ENCODE results near the gene CPPED1. TPM values are rescaled to one million over a fixed set of nuclear protein-coding genes. Genes with fewer than 3 reads are reported as not detected.

The CPPED1 gene
- total and polyA plus RNA-seq, 2 experiments from 2014 or later = 6.2 to 7.3 TPM

GRCh38 chr16:12643034-12643455 lies 160.6 kb downstream of the CPPED1 start:
- Mint-ChIP-seq H3K27ac (no peak overlapping the region), H3K9me3 (no peaks in the 10 kb centered on the region; the same call in 2 of the 3 replicates), H3K4me3 (no peak overlapping the region), H3K4me1 (no peaks in the 10 kb centered on the region), H3K27me3 (ENCODE audit: insufficient read depth, low read depth, poor library complexity) (peaks cover 2% of the 10 kb centered on the region), H3K36me3 (ENCODE audit: low read depth) (no peaks in the 10 kb centered on the region)
- Histone ChIP-seq H3K4me1 (ENCODE audit: insufficient read depth) (no peaks in the 10 kb centered on the region), H3K27me3 (ENCODE audit: insufficient read depth) (no peaks in the 10 kb centered on the region), H3K27ac (ENCODE audit: low read depth) (no peak overlapping the region), H3K36me3 (ENCODE audit: insufficient read depth) (no peaks in the 10 kb centered on the region), H3F3A (replicated peaks; ENCODE audit: low read depth) (no peaks in the 10 kb centered on the region), H3K9me2 (ENCODE audit: insufficient read depth) (no peaks in the 10 kb centered on the region), H3K4me3 (no peak overlapping the region), H3K79me2 (replicated peaks; ENCODE audit: insufficient read depth) (no peaks in the 10 kb centered on the region), H4K20me1 (replicated peaks; ENCODE audit: insufficient read depth) (no peaks in the 10 kb centered on the region; the same call in 1 of the 2 replicates), H3K4me2 (no peak overlapping the region), H2AFZ (no peak overlapping the region)
- no peak for DNase-seq (ENCODE audit: low spot score)
- ATAC-seq = no peak
- TF ChIP-seq ZNF462 (CRISPR knock-in tag; IDR thresholded peaks at IDR 0.05) = no peak
- TF ChIP-seq ETS1 (IDR thresholded peaks at IDR 0.05) = no peak
- no peak for TF ChIP-seq EZH2phosphoT487 (IDR thresholded peaks at IDR 0.05; ENCODE audit: unreplicated experiment)
- no peak for TF ChIP-seq ZNF114 (CRISPR knock-in tag; IDR thresholded peaks at IDR 0.05)
- TF ChIP-seq POLR2AphosphoS5 (IDR thresholded peaks at IDR 0.05; ENCODE audit: low read depth) = no peak
- TF ChIP-seq EZH2 (IDR thresholded peaks at IDR 0.05; ENCODE audit: low read depth, unreplicated experiment) = no peak
- TF ChIP-seq NANOG (IDR thresholded peaks at IDR 0.05; ENCODE audit: borderline replicate concordance) = no peak
- TF ChIP-seq ZNF331 (CRISPR knock-in tag; IDR thresholded peaks at IDR 0.05; ENCODE audit: low read depth) = no peak
- no peak for TF ChIP-seq CREB1 (CRISPR knock-in tag; IDR thresholded peaks at IDR 0.05; ENCODE audit: low read depth)
- TF ChIP-seq STAT1 (IDR thresholded peaks at IDR 0.05; ENCODE audit: unreplicated experiment) = no peak
- TF ChIP-seq CTCF (conservative IDR thresholded peaks at IDR 0.05; ENCODE audit: low read depth in 2 of 2) = no peak
- TF ChIP-seq JUNB (IDR thresholded peaks at IDR 0.05; ENCODE audit: unreplicated experiment) = no peak
- TF ChIP-seq REST (IDR thresholded peaks at IDR 0.05; ENCODE audit: unreplicated experiment) = no peak

Measured in GM23338 (cell line).